SK-N-SH treated with all-trans-retinoic acid at 6 μM for 48 hours (cell line): ENCODE measurements around the gene SMIM45.
A peak's percentile ranks its signal among the peaks of the same experiment; 100 is the strongest.

Experiments used
- ATAC-seq: fragments of 200-7000 bp; cut with Tn5 transposase; 3 replicates; pipeline ENCODE4 v1.9.1; 2020; ENCODE audit warnings: mild to moderate bottlenecking, moderate library complexity
- ARNTL ChIP-seq: fragments of 450-650 bp; formaldehyde crosslinking; IDR thresholded peaks from 2 replicates; pipeline ENCODE4 v1.5.0; 2020; ENCODE audit warnings: low read depth, mild to moderate bottlenecking, moderate library complexity, borderline replicate concordance
- BACH2 ChIP-seq: fragments of 250-450 bp; sonication (Bioruptor Pico); IDR thresholded peaks from 2 replicates; pipeline ENCODE4 v1.9.0; 2021; ENCODE audit warnings: mild to moderate bottlenecking, borderline replicate concordance
- CSDC2 ChIP-seq: fragments of 250-450 bp; sonication (Bioruptor Pico); IDR thresholded peaks from 2 replicates; pipeline ENCODE4 v1.5.0; 2020; ENCODE audit warnings: mild to moderate bottlenecking, moderate library complexity
- ESRRG ChIP-seq: fragments of 250-450 bp; sonication (Bioruptor Pico); IDR thresholded peaks from 2 replicates; pipeline ENCODE4 v1.6.1; 2021; ENCODE audit warnings: mild to moderate bottlenecking
- GLIS3 ChIP-seq: fragments of 250-450 bp; sonication (Bioruptor Pico); IDR thresholded peaks from 2 replicates; pipeline ENCODE4 v1.5.0; 2020; ENCODE audit warnings: mild to moderate bottlenecking, moderate library complexity
- ISL1 ChIP-seq: fragments of 250-450 bp; sonication (Bioruptor Pico); IDR thresholded peaks from 2 replicates; pipeline ENCODE4 v2.1.2; 2022; ENCODE audit warnings: mild to moderate bottlenecking, moderate library complexity
- PPARA ChIP-seq: fragments of 250-450 bp; sonication (Bioruptor Pico); IDR thresholded peaks from 2 replicates; pipeline ENCODE4 v1.5.0; 2020; ENCODE audit warnings: mild to moderate bottlenecking, borderline replicate concordance
- RARB ChIP-seq: fragments of 250-450 bp; sonication (Bioruptor Pico); IDR thresholded peaks from 2 replicates; pipeline ENCODE4 v1.8.0; 2021; ENCODE audit warnings: mild to moderate bottlenecking, moderate library complexity
- SNAI2 ChIP-seq: fragments of 250-450 bp; sonication (Bioruptor Pico); IDR thresholded peaks from 2 replicates; pipeline ENCODE4 v1.5.0; 2020; ENCODE audit warnings: mild to moderate bottlenecking, moderate library complexity
- TCF4 ChIP-seq: fragments of 250-450 bp; sonication (Bioruptor Pico); IDR thresholded peaks from 2 replicates; pipeline ENCODE4 v1.8.0; 2021; ENCODE audit warnings: mild to moderate bottlenecking, moderate library complexity, borderline replicate concordance
- TOX ChIP-seq: fragments of 250-450 bp; sonication (Bioruptor Pico); IDR thresholded peaks from 2 replicates; pipeline ENCODE4 v1.8.0; 2021; ENCODE audit warnings: mild to moderate bottlenecking, moderate library complexity, borderline replicate concordance
- TSHZ2 ChIP-seq: fragments of 250-450 bp; sonication (Bioruptor Pico); IDR thresholded peaks from 2 replicates; pipeline ENCODE4 v1.5.0; 2020; ENCODE audit warnings: mild to moderate bottlenecking, moderate library complexity
- ZC3H10 ChIP-seq: fragments of 250-450 bp; sonication (Bioruptor Pico); IDR thresholded peaks from 2 replicates; pipeline ENCODE4 v1.5.1; 2021; ENCODE audit warnings: mild to moderate bottlenecking, moderate library complexity
- ZFP3 ChIP-seq: fragments of 250-450 bp; sonication (Bioruptor Pico); IDR thresholded peaks from 2 replicates; pipeline ENCODE4 v1.5.0; 2020; ENCODE audit warnings: mild to moderate bottlenecking, moderate library complexity
- ZFP30 ChIP-seq: fragments of 450-650 bp; formaldehyde crosslinking; IDR thresholded peaks from 2 replicates; pipeline ENCODE4 v1.5.0; 2022; ENCODE audit warnings: mild to moderate bottlenecking, moderate library complexity
- ZNF565 ChIP-seq: fragments of 450-650 bp; formaldehyde crosslinking; conservative IDR thresholded peaks from 2 replicates; pipeline ENCODE4 v1.5.0; 2020; ENCODE audit warnings: low read depth, mild to moderate bottlenecking, moderate library complexity
- ZNF70 ChIP-seq: fragments of 450-650 bp; formaldehyde crosslinking; IDR thresholded peaks from 2 replicates; pipeline ENCODE4 v1.5.0; 2020; ENCODE audit warnings: mild to moderate bottlenecking, moderate library complexity
- ZNF8 ChIP-seq: fragments of 450-650 bp; formaldehyde crosslinking; IDR thresholded peaks from 2 replicates; pipeline ENCODE4 v1.5.0; 2020; ENCODE audit warnings: mild to moderate bottlenecking, moderate library complexity
- TF ChIP-seq, protein P1 (sequence below): fragments of 250-450 bp; sonication (Bioruptor Pico); IDR thresholded peaks from 2 replicates; pipeline ENCODE4 v1.8.0; 2021; ENCODE audit warnings: low read depth, mild to moderate bottlenecking, moderate library complexity, borderline replicate concordance
- TF ChIP-seq, protein P2 (sequence below): fragments of 250-450 bp; sonication (Bioruptor Pico); IDR thresholded peaks from 2 replicates; pipeline ENCODE4 v1.8.0; 2020; ENCODE audit warnings: mild to moderate bottlenecking, moderate library complexity, borderline replicate concordance
- TF ChIP-seq, protein P3 (sequence below): fragments of 250-450 bp; sonication (Bioruptor Pico); IDR thresholded peaks from 2 replicates; pipeline ENCODE4 v1.5.1; 2020; ENCODE audit warnings: low read depth, mild to moderate bottlenecking, moderate library complexity

Gene SMIM45

GRCh38 chr22:41909310-41910049, 42.5 kb upstream of the SMIM45 start:
- ATAC-seq: no peak
- no peak for TF ChIP-seq ZNF565 (CRISPR knock-in tag)
- TF ChIP-seq ZC3H10 (CRISPR knock-in tag): no peak
- no peak for TF ChIP-seq PPARA (CRISPR knock-in tag)
- TF ChIP-seq ZFP3 (CRISPR knock-in tag): no peak
- TF ChIP-seq, protein P1, sequence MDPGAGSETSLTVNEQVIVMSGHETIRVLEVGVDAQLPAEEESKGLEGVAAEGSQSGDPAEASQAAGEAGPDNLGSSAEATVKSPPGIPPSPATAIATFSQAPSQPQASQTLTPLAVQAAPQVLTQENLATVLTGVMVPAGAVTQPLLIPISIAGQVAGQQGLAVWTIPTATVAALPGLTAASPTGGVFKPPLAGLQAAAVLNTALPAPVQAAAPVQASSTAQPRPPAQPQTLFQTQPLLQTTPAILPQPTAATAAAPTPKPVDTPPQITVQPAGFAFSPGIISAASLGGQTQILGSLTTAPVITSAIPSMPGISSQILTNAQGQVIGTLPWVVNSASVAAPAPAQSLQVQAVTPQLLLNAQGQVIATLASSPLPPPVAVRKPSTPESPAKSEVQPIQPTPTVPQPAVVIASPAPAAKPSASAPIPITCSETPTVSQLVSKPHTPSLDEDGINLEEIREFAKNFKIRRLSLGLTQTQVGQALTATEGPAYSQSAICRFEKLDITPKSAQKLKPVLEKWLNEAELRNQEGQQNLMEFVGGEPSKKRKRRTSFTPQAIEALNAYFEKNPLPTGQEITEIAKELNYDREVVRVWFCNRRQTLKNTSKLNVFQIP (CRISPR knock-in tag): no peak
- no peak for TF ChIP-seq TCF4 (CRISPR knock-in tag)
- TF ChIP-seq ESRRG (CRISPR knock-in tag): no peak

- ATAC-seq: peak; percentile 33; the same call in 2 of the 3 replicates
- TF ChIP-seq, protein P2, sequence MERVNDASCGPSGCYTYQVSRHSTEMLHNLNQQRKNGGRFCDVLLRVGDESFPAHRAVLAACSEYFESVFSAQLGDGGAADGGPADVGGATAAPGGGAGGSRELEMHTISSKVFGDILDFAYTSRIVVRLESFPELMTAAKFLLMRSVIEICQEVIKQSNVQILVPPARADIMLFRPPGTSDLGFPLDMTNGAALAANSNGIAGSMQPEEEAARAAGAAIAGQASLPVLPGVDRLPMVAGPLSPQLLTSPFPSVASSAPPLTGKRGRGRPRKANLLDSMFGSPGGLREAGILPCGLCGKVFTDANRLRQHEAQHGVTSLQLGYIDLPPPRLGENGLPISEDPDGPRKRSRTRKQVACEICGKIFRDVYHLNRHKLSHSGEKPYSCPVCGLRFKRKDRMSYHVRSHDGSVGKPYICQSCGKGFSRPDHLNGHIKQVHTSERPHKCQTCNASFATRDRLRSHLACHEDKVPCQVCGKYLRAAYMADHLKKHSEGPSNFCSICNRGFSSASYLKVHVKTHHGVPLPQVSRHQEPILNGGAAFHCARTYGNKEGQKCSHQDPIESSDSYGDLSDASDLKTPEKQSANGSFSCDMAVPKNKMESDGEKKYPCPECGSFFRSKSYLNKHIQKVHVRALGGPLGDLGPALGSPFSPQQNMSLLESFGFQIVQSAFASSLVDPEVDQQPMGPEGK (CRISPR knock-in tag): no peak
- no peak for TF ChIP-seq ZFP3 (CRISPR knock-in tag)
- TF ChIP-seq ZNF8 (CRISPR knock-in tag): no peak
- no peak for TF ChIP-seq TOX (CRISPR knock-in tag)
- no peak for TF ChIP-seq RARB (CRISPR knock-in tag)
- TF ChIP-seq TCF4 (CRISPR knock-in tag): no peak
- no peak for TF ChIP-seq TSHZ2
- no peak for TF ChIP-seq ISL1 (CRISPR knock-in tag)
- TF ChIP-seq ESRRG (CRISPR knock-in tag): no peak
- no peak for TF ChIP-seq PPARA (CRISPR knock-in tag)
- no peak for TF ChIP-seq GLIS3 (CRISPR knock-in tag)
- no peak for TF ChIP-seq ARNTL (CRISPR knock-in tag)
- TF ChIP-seq, protein P3, sequence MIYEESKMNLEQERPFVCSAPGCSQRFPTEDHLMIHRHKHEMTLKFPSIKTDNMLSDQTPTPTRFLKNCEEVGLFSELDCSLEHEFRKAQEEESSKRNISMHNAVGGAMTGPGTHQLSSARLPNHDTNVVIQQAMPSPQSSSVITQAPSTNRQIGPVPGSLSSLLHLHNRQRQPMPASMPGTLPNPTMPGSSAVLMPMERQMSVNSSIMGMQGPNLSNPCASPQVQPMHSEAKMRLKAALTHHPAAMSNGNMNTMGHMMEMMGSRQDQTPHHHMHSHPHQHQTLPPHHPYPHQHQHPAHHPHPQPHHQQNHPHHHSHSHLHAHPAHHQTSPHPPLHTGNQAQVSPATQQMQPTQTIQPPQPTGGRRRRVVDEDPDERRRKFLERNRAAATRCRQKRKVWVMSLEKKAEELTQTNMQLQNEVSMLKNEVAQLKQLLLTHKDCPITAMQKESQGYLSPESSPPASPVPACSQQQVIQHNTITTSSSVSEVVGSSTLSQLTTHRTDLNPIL: no peak
Observed at GRCh38 chr22:41910050-41911000, 41.6 kb upstream of the SMIM45 start.

DNA sequence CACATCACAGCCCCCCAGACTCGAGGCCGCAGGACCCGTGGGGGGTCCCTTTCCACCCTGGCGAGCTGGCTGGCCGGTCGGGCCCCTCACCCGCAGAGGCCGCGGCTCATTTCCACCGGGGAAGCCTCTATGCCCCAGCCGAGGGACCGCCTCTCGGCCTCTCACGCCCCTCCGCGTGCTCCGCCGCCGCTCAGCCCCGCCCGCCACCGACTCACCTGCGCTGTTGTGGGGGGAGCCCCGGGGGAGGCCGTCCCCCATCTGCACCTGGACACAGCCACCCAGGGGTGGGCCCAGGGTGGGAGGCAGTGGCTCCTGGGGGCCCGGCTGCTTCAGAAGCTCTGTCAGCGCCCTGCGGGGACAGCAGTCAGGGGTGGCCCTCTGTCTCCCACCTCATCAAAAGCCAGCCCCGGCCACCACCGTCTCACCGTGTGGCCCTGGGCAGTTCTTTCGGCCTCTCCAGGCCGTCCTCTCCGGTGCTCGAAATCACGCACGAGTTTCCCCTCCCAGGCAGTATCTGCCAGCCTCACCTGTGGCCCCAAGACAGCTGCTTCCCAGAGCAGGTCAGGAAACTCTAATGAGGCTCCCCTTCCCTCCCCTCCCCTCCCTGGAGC, 40.8 kb upstream of the SMIM45 start:
- ATAC-seq: no peak
- TF ChIP-seq, protein P3: no peak
- no peak for TF ChIP-seq RARB (CRISPR knock-in tag)
- no peak for TF ChIP-seq SNAI2
- TF ChIP-seq, protein P1 (CRISPR knock-in tag): no peak
- TF ChIP-seq ESRRG (CRISPR knock-in tag): no peak
- TF ChIP-seq GLIS3 (CRISPR knock-in tag): no peak
- no peak for TF ChIP-seq ZFP3 (CRISPR knock-in tag)
- no peak for TF ChIP-seq TCF4 (CRISPR knock-in tag)
- no peak for TF ChIP-seq BACH2
- TF ChIP-seq ZNF70 (CRISPR knock-in tag): no peak
- no peak for TF ChIP-seq CSDC2
- no peak for TF ChIP-seq ARNTL (CRISPR knock-in tag)
- no peak for TF ChIP-seq ZNF8 (CRISPR knock-in tag)
- no peak for TF ChIP-seq PPARA (CRISPR knock-in tag)
- TF ChIP-seq ZNF565 (CRISPR knock-in tag): no peak
- no peak for TF ChIP-seq ZFP30
- TF ChIP-seq ISL1 (CRISPR knock-in tag): no peak
